ENCODE data around the gene MIER1. TPM values are rescaled to one million over a fixed set of nuclear protein-coding genes. Genes with fewer than 3 reads are reported as not detected.

MIER1 gene
- total and polyA plus RNA-seq, 9 of the 15 experiments (the other 6 are each of a cell fraction or from before 2014, with no cell fraction given), result 13.9 to 34.8 (median 21.5) TPM

DNA sequence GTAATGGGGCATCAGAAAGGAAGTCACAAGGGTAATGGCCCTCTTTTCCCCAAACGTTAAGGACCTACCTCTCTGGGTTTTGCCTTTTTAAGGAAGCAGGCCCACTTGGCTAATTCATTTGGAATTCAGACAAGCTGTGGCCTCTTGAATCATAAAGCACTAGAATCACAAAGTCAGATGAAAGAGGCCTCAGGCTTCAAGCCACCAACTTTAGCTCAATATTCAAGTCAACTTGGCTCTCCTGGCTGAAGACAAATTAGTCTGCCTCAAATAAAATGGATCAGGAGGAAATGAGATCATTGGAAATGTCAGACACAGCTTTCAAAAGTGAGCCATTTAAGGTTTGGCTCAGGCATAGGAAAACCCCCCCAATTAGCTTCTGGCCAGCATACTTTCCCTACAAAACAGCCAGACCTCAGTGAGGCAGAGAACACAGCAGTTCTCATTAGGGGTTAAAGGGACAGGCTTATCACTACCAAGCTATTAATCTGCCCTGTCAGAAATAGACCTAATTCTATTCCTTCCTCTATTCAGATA, 94.9 kb downstream of the MIER1 start:
- no peaks in the 10 kb centered on the region for H3K4me1 ChIP-seq (replicated peaks in 1 of 2; ENCODE audit: control insufficient read depth in 2 of 2, insufficient read depth in 2 of 2, low read length in 2 of 2)
- H3K27me3 ChIP-seq (ENCODE audit: control insufficient read depth in 2 of 2, insufficient read depth in 2 of 2, low read length in 2 of 2), result no peaks in the 10 kb centered on the region
- no peak overlapping the region for H3K9ac ChIP-seq (ENCODE audit: insufficient read depth in 1 of 2, low read depth in 2 of 2, low read length in 2 of 2)
- FAIRE-seq (peak; percentile 19), ATAC-seq (no peak), DNase-seq (ENCODE audit: extremely low read depth in 1 of 4, low spot score in 3 of 4) (no peak)
- H3K9me3 ChIP-seq (replicated peaks; ENCODE audit: control insufficient read depth, insufficient read depth, low read depth, low read length), result no peaks in the 10 kb centered on the region
- no peak overlapping the region for H3K27ac ChIP-seq (ENCODE audit: extremely low read depth, low read depth, low read length)
- WGBS (ENCODE audit: insufficient coverage, low coverage, missing lambda C conversion rate), result 22% methylated on average over 1 of the region's 1 CpG
- no peak overlapping the region for H3K4me2 ChIP-seq (ENCODE audit: insufficient read depth, low read length)
- TF ChIP-seq PKNOX1 (IDR thresholded peaks at IDR 0.05), result 0 out of 2 replicates have a peak, but pooled peaks have one; percentile 12
- TF ChIP-seq, protein P1, sequence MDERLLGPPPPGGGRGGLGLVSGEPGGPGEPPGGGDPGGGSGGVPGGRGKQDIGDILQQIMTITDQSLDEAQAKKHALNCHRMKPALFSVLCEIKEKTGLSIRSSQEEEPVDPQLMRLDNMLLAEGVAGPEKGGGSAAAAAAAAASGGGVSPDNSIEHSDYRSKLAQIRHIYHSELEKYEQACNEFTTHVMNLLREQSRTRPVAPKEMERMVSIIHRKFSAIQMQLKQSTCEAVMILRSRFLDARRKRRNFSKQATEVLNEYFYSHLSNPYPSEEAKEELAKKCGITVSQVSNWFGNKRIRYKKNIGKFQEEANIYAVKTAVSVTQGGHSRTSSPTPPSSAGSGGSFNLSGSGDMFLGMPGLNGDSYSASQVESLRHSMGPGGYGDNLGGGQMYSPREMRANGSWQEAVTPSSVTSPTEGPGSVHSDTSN (CRISPR knock-in tag; IDR thresholded peaks at IDR 0.05; ENCODE audit: low read depth), result no peak
- TF ChIP-seq, protein P1 (tag; conservative IDR thresholded peaks at IDR 0.05; ENCODE audit: low read depth), result peak; percentile 77
- TF ChIP-seq TCF3 (CRISPR knock-in tag; IDR thresholded peaks at IDR 0.05), result no peak
- peak; percentile 60 for TF ChIP-seq MEIS2 (IDR thresholded peaks at IDR 0.05; ENCODE audit: partially characterized antibody)
- H3K4me3 ChIP-seq, result no peak overlapping the region
- intact Hi-C loops (cut with micrococcal nuclease) (no loop called here), in situ Hi-C loops (cut with MboI) (no loop called here)
- no TSS peak for BruUV-seq (replicated peaks)
- no peak overlapping the region for H2AFZ ChIP-seq (ENCODE audit: low read depth, low read length)
- H3K79me2 ChIP-seq (ENCODE audit: control insufficient read depth, insufficient read depth, low read length), result no peaks in the 10 kb centered on the region
- POLR2A ChIA-PET, result interaction anchor here (1.1 to 1.3 kb wide), 2 partner anchors 17 to 19 kb away, joined by 3 read pairs; no protein-coding TSS in a partner anchor
- CTCF ChIA-PET (ENCODE audit: low intra/inter-chr PET ratio), result no interaction called here
- no peaks in the 10 kb centered on the region for H3K9me1 ChIP-seq (ENCODE audit: control insufficient read depth, insufficient read depth, low read length)
- H3K36me3 ChIP-seq (ENCODE audit: control insufficient read depth, insufficient read depth, low read length), result peaks cover 24% of the 10 kb centered on the region; the same call in 2 of the 3 replicates
- no peaks in the 10 kb centered on the region for H4K20me1 ChIP-seq (replicated peaks; ENCODE audit: control insufficient read depth, insufficient read depth, low read length)

Measured in K562 (cell line).